ENCODE results near the gene TLR1. TPM values are rescaled to one million over a fixed set of nuclear protein-coding genes. Genes with fewer than 3 reads are reported as not detected.

Gene TLR1, protein sequence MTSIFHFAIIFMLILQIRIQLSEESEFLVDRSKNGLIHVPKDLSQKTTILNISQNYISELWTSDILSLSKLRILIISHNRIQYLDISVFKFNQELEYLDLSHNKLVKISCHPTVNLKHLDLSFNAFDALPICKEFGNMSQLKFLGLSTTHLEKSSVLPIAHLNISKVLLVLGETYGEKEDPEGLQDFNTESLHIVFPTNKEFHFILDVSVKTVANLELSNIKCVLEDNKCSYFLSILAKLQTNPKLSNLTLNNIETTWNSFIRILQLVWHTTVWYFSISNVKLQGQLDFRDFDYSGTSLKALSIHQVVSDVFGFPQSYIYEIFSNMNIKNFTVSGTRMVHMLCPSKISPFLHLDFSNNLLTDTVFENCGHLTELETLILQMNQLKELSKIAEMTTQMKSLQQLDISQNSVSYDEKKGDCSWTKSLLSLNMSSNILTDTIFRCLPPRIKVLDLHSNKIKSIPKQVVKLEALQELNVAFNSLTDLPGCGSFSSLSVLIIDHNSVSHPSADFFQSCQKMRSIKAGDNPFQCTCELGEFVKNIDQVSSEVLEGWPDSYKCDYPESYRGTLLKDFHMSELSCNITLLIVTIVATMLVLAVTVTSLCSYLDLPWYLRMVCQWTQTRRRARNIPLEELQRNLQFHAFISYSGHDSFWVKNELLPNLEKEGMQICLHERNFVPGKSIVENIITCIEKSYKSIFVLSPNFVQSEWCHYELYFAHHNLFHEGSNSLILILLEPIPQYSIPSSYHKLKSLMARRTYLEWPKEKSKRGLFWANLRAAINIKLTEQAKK
- total RNA-seq (2014; rRNA removed; shearing (Covaris generic)): 0.84 and 4.2 TPM in 2 replicates

DNA sequence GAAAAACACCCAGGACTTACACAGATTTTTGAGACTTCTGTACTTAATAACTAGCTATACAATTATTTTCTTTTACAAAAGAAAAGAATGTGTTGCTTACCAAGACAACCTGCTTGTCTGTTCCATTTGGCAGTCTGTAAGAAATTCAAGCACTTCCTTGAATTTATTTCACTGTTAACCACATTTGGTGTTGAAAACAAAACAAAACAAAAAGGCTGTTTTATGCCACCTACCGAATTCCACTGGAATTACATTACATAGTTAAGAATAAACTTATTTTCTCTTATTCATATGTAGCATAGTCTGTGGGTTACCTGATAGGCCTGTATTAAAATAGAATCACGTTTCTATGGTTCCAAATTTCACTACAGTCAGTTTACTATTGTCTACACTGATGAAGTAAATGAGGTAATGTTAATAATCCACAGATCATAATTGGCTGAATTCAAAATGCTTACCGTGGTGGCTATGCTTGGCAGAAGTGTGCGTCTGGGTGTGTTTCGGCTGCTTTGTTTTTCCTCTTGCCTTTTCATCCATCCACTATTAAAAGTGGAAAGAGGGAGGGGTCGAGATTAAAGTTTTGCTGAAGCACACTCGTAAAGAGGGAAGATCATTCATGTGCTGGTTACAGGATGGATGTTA is at the start of gene TLR1:
TSS of gene TLR1 (minus strand) at position 138 of the 642 bp plus-strand sequence. CDS start 5,960 bp downstream, outside the sequence.
- peak; percentile 71 for DNase-seq (ENCODE audit: low spot score)

DNA sequence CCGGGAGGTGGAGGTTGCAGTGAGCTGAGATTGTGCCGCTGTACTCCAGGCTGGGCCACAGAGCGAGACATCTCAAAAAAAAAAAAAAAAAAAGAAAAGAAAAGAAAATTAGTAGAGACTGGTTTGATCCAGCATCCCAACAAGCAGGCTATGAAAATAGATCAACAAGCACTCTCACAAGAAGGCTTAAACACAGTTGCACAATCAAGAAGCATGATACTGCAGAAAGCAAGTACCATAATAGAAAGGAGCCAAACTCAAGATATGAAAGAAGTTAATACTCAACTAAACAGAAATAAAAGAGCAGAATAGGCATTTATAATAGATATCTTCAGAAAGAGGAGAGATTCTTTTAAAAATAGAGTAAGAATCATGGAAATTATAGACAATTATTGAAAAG is 41.4 kb upstream of the TLR1 start:
- DNase-seq (ENCODE audit: low spot score): no peak

DNA sequence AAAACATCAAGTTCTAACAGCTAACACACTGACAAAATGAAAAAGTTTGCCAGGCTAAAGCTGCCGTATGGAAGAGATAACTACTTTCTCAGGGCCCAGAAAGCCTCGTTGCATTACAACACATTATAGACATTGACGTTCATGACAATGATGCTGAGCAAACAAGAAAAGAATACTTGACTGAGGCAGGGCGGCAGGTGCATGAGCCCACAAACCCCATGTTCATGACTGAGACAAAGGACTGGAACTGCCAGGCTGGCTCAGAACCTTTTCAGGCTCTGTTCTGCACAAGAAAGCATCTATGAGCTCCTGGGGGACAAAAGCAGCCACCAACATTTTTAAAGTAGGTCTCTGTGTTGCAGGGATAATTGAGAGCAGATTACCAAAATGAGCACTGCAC is 38.4 kb upstream of the TLR1 start:
- DNase-seq (ENCODE audit: low spot score): no peak

DNA sequence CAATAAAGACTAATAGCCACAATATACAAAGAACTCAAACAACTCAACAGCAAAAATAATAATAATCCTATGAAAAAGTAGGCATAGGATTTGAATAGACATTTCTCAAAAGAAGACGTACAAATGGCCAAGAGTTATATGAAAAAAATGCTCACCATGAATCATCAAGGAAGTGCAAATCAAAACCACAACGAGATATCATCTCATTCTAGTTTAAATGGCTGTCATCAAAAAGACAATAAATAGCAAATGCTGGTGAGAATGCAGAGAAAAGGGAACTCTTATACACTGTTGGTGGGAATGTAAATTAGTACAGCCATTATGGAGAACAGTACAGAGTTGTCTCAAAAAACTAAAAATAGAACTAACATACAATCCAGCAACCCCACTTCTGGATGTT is 33.3 kb upstream of the TLR1 start:
- no peak for DNase-seq (ENCODE audit: low spot score)

DNA sequence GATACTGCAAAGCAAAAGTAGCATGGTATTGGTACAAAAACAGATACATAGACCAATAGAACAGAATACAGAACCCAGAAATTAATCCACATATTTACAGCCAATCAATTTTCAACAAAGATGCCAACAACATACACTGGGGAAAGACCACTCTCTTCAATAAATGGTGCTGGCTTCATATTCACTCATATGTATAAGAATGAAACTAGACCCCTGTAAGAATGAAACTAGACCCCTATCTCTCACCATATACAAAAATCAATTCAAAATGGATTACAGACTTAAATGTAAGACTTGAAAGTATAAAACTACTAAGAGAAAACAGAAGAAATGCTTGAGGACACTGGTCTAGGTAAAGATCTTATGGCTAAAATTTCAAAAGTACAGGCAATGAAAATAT is 32.7 kb upstream of the TLR1 start:
- no peak for DNase-seq (ENCODE audit: low spot score)

DNA sequence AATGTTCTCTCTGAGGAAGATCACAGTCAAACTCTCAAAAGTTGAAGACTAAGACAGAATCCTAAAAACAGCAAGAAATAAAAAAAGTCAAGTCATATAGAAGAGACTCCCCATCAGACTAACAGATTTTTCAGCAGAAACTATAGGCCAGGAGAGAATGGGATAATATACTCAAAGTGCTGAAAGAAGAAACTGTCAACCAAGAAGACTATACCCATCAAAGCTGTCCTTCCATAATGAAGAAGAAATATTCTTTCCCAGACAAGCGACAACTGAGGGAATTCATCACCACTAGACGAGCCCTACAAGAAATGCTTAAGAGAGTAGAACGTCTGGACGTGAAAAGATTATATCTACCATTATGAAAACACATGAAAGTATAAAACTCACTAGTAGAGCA is 30.0 kb upstream of the TLR1 start:
- DNase-seq (ENCODE audit: low spot score): no peak

DNA sequence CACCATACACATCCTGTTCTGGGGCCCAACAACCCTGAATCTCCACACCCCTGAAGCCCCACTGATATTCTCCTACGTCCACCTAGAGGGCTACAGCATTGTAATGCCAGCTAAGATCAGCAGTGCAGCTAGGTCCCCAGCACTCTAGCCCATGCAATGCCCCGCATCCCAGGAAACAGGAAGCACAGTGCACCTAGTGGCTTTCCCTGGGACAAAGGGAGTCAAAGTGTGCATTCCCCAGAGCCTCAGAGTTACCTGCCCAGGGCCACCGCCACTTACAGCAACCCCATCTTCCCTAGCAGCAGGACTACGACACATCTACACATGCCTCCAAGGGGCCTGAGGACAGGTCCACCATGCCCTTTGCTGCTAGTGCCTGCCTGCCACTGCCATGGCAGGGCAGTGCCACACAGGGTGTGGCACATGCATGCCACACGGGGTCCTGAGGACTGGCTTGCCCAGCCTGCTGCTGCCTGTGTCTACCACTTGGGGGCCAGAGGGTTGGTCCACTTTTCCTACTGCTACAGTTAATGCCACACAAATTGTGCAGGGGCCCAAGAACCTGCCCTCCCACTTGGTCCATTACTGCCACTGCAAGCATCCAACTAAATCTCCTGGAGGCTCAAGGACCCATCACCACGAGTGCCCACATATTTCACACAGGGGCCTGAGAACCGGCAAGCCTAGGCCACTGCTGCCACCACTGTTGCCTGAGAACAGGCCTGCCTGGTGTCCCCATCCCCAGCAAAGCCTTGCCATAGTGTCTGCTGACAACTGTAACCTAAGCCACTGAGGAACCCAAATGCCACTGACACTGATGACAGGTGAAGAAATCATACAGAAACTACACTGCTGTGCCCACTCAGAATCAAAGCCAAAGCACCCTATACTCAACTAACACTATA is 28.3 kb upstream of the TLR1 start:
- no peak for DNase-seq (ENCODE audit: low spot score)

DNA sequence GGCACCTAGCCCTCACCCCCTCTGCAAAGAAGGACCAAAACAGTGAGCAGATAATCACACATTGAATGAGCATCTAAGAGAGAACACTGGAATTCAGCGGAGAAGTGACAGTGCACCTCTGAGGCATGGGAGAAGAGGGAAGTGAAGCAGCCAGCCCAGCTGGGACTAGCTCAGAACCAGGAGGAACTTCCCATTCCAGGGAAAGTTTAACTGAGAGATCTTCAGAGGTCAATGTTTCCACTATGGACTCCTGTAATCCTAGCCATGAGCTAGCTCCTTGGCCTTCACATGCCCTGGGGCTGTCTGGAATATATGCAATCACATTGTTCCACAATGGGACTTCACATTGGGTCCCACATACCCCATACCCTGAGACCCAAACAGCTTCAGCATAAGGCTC is 27.6 kb upstream of the TLR1 start:
- no peak for DNase-seq (ENCODE audit: low spot score)

DNA sequence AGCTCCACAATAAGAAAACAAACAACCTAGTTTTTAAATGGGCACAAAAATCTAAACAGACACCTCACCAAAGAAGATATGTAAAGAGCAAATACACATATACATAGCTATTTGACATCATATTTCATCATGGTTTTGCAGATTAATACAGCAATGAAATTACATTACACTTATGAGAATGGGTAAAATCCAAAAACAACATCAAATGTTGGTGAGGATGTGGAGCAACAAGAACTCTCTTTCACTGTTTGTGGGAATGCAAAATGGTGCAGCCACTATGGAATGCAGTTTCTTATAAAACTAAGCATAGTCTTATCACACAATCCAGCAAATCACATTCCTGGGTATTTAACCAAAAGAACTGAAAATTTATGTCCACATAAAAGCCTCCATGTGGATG is 27.1 kb upstream of the TLR1 start:
- DNase-seq (ENCODE audit: low spot score): no peak

DNA sequence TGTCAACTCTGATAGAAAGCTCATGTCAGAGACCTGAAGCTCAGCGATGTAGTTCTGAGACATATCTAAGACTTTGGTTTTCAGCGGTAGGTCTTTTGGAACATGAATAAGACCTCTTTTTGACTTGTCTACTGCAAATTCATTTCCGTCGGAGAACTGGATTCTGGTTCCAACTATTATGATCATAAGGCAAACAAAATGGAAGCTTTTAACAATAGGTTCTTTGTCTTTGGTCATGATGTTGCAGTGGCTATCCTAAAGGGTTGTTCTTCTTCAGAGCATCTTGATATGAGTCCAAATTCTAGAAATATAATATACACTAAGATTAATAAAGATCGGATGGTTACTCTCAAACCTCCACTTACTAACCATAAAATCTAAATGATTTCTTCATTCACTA is 24.6 kb upstream of the TLR1 start:
- no peak for DNase-seq (ENCODE audit: low spot score)

DNA sequence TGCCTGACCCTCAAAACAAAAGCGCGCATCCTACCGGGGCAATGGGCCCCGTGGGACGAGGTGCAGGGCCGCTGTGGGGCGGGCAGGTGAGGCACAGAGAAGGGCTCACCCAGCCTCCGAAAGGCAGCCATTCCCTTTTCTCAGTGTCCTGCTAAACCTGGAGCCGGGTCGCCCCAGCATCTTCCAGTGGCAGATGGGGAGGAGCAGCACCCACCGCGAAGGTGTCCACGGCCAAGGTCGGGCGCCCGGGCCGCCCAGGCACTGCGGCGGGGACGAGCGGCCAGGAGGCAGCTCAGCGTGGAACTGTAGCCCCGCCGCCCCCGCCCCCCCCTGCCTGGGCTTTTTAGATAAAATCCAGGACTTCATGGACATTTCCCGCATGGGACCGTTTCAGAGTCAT is 19.2 kb upstream of the TLR1 start:
- DNase-seq (ENCODE audit: low spot score): no peak

DNA sequence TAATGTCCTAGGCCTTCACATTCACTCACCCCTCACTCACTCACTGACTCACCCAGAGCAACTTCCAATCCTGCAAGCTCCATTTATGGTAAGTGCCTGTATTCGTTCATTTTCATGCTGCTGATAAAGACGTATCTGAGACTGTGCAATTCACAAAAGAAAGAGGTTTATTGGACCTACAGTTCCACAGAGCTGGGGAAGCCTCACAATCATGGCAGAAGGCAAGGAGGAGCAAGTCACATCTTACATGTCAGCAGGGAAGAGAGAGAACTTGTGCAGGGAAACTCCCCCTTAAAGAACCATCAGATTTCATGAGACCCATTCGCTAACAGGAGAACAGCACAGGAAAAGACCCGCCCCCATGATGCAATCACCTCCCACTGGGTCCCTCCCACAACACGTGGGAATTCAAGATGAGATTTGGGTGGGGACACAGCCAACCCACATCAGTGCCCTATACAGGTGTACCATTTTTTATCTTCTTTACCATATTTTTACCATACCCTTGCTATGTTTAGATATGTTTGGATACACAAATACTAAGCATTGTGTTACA is 18.2 kb upstream of the TLR1 start:
- DNase-seq (ENCODE audit: low spot score): no peak

DNA sequence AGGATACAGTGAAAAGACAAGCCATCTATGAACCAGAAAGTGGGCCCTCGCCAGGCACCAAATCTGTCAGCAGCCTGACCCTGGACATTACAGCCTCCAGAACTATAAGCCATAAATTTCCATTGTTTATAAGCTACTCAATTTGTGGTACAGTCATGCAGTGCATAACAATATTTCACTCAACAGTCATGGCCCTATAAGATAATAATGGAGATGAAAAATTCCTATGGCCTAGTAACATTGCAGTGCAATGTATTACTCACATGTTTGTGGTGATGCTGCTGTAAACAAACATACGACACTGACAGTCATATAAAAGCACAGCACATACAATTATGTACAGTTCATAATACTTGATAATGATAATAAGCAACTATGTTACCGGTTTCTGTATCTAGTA is 17.1 kb upstream of the TLR1 start:
- DNase-seq (ENCODE audit: low spot score): no peak

DNA sequence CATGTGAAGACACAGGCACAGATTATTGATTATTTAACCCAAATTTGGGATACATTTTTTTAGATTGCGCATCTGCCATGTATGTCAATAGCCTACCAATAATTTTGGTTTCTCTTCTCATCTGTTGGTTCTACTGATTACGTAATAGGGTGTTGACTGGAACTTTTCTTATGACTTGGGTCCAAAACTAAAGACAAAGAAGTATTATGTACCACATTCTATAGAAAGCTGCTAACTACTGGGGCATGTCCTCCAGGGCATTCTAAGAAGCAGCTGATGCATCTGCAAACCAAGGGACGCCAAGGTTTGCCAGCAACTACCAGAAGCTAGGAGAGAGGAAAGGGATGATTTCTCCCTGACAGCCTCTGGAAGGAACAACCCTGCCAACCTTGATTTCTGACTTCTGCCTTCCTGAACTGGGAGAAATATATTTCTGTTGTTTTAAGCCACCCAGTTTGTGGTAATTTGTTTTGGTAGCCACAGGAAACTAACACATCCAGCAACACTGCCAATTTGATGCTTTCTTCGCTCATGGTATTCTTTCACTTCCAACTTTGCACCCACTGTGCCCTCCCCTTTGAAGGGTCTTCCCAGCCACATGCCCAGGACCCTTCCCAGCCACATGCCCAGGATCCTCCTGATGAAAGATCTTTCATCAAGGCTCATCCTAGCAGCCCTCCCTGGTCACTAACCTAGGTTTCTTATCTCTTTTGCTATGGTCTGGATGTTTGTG is 15.9 kb upstream of the TLR1 start:
- DNase-seq (ENCODE audit: low spot score): no peak

DNA sequence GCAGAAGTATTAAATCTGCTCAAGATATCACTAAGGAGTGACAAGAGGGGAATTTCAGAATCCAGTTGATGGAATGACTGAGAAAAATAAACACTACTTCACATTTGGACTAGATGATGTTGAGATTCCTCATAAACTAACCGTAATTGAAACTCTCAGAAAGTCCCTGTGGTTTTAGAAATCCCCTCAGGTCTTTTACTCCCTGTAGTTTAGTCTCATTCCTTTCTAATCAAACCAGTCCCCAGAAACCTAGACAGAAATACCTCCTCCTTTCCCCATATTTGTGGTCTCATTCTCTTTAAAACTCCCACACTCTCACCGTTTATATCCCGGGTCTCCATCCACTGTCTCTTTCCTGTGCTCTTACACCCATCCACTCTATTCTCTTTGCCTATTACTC is 15.0 kb upstream of the TLR1 start:
- peak; percentile 62 for DNase-seq (ENCODE audit: low spot score)

DNA sequence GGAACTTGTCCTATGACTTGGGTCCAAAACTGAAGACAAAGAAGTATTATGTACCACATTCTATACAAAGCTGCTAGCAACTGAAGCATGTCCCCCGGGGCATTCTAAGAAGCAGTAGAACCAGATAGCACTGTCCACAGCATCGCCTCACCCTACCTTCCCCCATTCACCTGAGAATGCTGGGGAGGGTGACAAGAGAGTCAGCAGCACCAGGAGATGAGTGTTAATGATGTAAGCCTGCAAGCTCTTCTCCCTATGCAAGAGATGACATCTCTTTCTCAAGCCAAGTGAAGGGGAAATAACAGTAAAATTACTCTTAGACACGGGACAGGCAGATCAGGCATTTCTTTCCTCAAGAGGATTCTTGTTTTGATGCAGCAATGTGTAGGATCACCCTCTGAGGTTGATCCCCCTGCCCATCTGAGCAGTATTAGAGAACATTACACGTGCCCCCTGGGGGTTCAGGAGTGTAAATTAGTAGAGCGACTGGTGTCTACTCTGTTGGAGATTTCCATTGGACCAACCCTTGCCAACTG is 13.9 kb upstream of the TLR1 start:
- no peak for DNase-seq (ENCODE audit: low spot score)

DNA sequence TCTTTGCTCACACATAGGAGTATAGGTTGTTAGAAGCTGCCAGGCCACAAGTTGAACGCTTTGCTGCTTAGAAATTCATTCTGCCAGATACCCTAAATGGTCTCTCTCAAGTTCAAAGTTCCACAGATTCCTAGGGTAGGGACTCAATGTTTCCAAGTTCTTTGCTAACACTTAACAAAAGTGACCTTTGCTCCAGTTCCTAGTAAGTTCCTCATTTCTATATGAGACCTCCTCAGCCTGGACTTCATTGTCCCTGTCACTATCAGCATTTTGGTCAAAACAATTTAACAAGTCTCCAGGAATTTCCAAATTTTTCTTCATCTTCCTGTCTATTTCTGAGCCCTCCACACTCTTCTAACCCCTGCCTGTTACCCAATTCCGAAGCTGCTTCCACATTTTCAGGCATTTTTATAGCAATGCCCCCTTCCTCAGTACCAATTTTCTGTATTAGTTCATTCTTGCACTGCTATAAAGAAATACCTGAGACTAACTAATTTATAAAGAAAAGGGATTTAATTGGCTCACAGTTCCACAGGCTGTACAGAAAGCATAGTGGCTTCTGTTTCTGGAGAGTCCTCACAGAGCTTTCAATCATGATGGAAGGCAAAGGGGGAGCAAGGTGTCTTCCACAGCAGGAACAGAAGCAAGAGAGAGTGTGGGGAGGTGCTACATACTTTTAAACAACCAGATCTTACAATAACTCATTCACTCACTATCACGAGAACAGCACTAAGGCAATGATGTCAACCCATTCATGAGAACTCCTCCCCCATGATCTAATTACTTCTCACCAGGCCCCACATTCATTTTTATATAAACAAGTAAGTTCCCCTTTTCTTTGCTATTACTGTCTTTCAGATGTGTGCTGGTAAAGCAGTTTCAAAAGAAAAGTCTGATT is 11.5 kb upstream of the TLR1 start:
- DNase-seq (ENCODE audit: low spot score): peak; percentile 48

DNA sequence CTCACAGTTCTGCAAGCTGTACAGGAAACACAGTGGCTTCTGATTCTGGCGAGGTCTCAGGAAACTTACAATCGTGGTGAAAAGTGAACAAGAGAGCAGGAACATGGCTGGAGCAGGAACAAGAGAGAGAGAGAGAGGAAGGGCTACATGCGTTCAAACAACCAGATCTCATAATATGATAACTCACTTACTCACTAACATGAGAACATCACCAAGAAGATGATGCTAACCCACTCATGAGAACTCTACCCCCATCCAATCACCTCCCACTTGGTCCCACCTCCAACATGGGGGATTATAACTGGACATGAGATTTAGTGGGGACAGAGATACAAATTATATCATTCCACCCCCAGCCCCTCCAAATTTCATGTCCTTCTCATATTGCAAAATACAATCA is 9.8 kb upstream of the TLR1 start:
- DNase-seq (ENCODE audit: low spot score): no peak

DNA sequence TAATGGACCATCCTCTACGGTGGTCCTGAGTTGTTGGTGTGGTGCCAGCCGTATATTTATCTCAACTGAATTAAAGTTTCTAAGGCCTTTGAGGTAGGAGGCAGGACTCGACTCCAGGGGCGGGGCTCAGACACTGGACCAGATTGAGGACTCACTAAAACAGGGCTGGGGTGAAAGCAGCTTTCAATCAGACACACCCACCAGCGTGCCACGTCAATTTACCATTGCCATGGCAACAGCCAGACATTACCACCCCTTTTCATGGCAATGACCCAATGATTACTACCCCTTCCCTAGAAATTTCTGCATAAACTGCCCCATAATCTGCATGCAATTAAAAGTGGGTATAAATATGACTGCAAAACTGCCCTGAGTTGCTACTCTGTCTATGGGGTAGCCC is 6.7 kb upstream of the TLR1 start:
- no peak for DNase-seq (ENCODE audit: low spot score)
